ENCODE data around the gene SCO2.
A peak's percentile ranks its signal among the peaks of the same experiment; 100 is the strongest.

SCO2 gene, protein sequence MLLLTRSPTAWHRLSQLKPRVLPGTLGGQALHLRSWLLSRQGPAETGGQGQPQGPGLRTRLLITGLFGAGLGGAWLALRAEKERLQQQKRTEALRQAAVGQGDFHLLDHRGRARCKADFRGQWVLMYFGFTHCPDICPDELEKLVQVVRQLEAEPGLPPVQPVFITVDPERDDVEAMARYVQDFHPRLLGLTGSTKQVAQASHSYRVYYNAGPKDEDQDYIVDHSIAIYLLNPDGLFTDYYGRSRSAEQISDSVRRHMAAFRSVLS

GRCh38 chr22:50525104-50525857, at the start of gene SCO2:
Gene SCO2 (minus strand): TSS chr22:50525598. CDS start chr22:50524411, 1,187 bp downstream.
- peak; percentile 98 for DNase-seq

- DNase-seq = no peak
Measured at GRCh38 chr22:50574383-50574755, 49.0 kb upstream of the SCO2 start.

- no peak for DNase-seq
Measured at GRCh38 chr22:50573491-50574382, 48.3 kb upstream of the SCO2 start.

DNA sequence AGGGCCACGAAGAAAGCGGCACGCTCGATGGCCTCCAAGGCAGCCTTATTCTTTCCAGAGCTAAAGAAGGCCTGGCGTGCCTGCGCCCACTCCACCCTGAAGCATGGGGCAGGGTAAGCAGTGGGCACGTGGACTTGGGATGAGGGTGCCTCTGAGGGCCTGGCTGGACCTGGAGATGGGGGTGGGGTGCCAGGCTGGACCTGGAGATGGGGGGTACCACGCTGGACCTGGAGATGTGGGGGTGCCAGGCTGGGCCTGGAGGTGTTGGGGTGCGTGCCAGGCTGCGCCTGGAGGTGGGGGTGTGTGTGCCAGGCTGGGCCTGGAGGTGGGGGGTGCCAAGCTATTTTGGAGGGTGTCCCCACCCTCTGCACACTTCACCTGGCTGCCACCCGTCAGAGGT, 47.6 kb upstream of the SCO2 start:
- no peak for DNase-seq

DNA sequence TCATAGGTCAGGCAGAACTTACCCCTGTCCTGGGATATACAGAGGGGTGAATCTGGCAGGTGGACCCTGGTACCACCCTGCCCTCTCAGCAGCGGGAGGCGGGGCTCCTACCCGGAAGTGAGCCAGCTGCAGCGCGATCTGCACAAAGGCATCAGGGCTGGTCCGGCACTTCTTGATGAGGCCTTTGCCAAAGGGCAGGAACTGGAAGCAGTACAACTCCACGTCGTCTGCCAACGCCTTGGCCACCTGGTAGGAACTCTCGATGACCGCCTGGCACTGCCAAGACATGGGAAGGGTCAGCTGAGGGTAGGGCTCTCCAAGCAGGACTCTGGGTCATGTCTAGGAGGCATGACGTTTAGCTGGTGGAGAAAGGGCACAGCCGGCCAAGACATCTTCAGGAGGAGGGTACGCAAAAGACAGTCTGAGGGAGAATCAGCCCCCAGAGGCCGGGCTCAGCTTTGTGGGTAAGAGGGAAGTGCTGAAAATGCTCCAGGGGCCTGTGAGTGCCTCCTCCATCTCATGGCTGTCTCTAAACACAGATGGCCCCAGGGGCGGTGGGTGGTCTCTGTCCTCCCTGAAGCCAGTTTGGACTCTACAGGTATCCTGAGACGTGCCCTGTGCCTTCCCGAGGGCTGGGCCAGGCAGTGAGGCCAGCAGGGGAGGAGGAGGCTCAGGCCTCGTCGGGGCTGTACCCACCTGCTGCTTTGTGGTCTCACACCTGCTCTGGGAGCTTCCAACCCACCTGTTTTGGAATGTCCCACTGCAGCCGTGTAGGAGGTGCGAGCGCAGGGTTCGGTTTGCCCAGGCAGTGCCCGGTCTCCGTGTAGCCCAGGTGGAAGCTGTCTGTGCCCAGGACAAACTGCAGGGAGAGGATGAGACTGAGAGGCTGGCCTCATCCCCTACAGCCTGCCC, 46.1 kb upstream of the SCO2 start:
- no peak for DNase-seq

DNA sequence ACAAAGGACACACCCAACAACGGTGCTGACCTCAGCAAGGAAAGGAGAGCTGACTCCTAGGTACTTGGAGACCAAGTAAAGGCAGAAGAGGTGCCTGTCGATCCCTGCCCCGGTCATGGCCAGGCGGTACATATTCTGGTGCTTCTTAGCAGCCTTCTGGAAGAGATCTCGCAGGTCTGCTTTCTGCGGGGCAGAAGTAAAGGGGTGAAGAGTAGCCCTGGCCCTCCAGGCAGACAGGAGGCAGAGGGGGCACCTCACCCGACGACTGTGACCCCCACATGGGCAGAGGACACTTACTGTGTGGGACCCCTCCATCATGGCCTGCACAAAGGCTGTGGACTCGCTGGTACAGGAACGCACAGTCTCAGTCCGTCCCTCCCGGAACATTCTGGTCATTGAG, 45.5 kb upstream of the SCO2 start:
- DNase-seq = no peak

DNA sequence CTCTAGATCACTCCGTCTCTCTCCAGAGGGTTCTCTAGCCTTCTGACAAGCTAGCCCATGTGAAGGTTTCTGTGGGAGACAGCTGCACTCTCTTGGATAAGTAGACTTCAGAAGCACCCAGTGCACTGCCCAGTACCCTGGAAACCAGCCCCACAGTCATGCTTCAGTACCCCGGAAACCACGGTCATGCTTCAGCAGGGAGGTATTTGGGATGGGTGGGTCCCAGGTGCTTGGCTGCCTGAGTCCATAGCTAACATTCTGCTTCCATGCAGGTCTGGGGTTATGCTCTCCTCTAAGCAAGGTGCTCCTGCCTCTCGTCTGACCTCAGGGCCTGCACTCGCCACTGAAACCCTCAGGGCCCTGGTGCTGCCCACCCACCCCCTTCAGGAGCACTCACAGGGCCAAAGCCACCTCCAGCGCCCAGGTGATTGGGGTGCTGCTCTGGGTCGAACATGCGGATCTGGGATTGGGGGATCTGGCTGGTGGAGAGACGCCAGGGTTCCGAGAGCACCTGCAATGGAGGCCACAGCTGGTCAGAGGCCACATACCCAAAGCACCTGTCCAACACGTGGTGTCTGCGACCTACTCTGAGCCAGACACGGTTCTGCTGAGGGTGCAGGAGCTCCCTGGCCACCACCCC, 44.6 kb upstream of the SCO2 start:
- DNase-seq = no peak

- no peak for DNase-seq
Measured at GRCh38 chr22:50569041-50569459, 43.7 kb upstream of the SCO2 start.

DNA sequence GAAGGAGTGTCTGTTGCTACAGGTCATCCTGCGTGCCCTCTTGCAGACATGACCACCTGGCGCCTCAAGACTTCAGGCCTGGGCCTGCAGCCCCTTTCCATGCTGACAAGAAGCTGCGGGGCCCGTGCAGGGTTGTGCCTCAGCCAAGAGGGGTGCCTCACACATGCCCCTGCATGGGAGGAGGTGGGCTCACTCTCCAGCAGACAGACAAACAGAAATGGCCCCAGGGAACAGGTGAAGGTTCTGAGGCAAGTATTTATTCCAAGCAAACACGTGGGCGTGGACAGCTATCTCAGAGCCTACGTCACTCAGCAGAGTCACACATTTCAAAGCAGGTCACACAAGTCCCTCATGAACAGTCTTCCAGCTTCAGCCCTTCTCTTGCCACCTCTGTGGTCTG, 43.2 kb upstream of the SCO2 start:
- no peak for DNase-seq

DNA sequence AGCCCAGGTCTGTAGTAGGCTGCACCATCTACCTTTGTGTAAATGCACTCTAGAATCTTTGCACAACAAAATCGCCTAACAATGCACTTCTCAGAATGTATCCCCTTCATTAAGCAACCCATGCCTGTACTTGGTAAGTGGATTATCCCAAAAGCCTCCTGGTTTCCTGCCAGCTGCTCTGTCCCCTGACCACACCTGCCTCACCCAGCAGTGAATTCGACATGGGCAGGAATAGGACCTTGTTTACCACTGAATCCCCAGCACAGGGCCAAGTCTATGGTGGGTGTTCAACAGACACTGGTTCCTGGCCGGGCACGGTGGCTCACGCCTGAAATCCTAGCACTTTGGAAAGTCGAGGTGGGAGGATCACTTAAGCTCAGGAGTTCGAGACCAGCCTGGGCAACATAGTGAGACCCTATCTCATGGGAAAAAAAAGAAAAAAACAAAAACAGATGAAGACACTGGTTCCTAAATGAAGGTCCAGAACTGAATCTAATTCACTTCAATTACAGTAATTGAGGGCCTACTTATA, 42.4 kb upstream of the SCO2 start:
- no peak for DNase-seq

DNA sequence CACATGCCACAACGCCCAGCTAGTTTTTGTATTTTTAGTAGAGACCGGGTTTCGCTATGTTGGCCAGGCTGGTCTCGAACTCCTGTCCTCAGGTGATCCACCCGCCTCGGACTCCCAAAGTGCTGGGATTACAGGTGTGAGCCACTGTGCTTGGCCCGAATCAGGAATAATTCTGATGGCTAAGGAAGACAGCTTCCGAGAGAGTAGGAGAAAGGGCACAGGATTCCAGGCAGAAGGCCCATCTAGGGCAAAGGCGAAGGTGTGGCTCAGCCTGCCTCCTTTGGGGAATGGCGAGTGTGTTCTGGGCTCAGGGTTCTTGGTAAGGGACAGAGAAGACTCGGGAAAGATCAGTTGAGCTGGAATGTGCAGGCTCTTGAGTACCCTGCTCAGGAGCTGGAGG, 38.9 kb upstream of the SCO2 start:
- DNase-seq = no peak

GRCh38 chr22:50563413-50564160, 38.2 kb upstream of the SCO2 start:
- DNase-seq = no peak

DNA sequence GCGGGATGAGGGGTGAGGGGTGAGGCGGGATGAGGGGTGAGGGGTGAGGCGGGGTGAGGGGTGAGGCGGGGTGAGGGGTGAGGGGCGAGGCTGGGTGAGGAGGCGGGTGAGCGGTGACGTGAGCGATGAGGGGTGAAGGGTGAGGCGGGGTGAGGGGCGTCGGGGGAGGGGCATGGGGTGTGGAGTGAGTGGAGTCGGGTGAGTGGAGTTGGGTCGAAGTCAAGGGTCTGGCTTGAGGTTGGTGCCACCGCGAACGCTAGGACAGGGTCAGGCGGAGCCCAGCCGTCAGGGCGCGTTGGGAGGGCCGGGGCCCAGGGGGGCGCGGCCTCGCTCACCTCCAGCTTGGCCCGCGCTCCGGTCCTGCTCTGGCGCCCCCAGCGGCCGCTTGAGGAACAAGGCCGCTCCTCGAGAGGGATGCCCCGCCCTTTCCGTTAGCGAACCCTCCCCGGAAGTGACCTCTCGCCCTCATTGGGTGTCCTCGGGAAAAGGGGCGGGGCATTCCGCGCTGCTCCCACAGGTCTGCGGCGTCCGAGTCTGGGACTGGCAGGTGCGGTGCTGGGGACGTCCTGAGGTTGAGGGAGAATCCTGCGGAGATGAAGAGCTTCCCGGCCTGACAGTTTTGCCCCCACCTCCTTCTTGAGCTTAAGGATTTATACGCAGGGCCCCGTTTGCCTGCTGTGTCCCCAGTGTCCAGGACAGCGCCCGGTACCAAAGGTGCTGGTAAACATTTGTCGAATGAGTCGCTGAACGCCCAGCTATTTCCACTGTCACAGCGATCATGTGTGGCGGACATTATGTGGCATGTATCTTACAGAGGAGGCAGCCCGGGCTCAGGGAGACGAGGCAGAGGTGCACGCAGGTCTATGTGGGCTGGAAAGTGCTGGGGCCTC, 37.4 kb upstream of the SCO2 start, which contains the start of gene SYCE3:
TSS of gene SYCE3 (minus strand) at position 397 of the 890 bp plus-strand sequence. CDS start 6,514 bp downstream, outside the sequence.
- DNase-seq = peak; percentile 98

DNA sequence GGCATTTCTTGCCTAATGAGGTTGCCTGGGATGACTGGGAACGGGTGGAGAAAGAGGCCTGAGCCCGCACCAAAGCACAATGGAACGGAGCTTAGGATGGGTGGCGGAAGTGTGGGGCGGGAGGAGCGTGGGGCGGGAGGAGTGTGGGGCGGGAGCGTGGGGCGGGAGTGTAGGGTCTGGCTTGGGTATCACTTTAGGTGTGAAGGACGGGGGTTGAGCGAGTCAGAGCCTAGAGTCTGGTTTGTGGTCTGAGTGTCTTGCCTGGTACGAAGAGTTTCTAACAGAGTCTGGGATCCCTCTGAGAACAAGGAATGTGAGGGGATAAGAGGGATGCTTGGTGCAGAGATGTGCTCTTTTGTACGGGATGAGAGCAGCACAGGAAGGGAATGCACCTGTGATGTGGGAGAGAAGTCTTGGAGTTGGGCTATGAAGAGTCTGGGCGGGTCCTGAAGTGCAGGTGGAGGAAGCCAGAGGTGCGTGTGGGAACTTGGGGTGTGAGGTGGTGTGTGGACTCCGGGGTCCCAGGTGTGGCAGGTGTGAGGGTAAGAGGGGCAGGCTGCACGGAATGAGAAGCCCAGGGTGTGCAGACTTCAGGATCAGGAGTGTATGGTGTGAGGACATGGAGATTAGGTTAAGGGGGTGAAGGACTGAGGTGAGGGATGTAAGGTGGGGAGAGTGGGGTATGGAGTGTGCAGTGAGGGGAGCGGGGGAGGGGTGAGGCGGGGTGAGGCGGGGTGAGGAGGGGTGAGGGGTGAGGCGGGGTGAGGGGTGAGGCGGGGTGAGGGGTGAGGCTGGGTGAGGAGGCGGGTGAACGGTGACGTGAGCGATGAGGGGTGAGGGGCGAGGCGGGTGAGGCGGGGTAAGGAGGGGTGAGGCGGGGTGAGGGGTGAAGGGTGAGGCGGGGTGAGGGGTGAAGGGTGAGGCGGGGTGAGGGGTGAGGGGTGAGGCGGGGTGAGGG, 36.3 kb upstream of the SCO2 start:
- DNase-seq = no peak

- DNase-seq = no peak
Measured at GRCh38 chr22:50560034-50560433, 34.6 kb upstream of the SCO2 start.

- DNase-seq = no peak
Measured at GRCh38 chr22:50556703-50557102, 31.3 kb upstream of the SCO2 start.

DNA sequence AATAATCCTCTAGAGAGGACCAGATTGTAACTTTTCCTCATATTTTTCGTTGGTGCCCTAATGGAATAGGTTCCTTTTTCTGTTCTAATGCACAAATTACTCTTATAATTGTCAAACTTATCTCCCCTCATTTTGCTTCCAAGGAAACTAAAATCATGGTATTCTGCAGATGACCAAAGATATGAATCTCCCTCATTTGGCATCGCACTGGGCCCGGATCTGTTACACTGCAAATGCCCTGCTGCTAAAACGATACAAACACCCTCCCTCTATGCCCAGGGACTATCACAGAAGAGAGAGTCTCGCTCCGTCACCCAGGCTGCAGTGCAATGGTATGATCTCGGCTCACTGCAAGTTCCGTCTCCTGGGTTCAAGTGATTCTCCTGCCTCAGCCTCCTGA, 27.9 kb upstream of the SCO2 start:
- DNase-seq = no peak

- no peak for DNase-seq
Measured at GRCh38 chr22:50551160-50551752, 25.9 kb upstream of the SCO2 start.

All from OCI-M1 (cell line).